NCI-H1048 (cell line): Measurements from ENCODE around the gene PCNX3.
A peak's percentile ranks its signal among the peaks of the same experiment; 100 is the strongest.

Experiments
- DNase-seq: peaks from one replicate; lab custom pipeline; 2025; lab: John Stamatoyannopoulos, UW

Gene PCNX3

GRCh38 chr11:65599216-65599954 is 16.2 kb upstream of the PCNX3 start:
- no peak for DNase-seq

- no peak for DNase-seq
Measured at GRCh38 chr11:65599955-65600246, 15.7 kb upstream of the PCNX3 start.

GRCh38 chr11:65604258-65604657 is 11.3 kb upstream of the PCNX3 start:
- no peak for DNase-seq

- peak; percentile 99 for DNase-seq
Measured at GRCh38 chr11:65606876-65607613, 8.5 kb upstream of the PCNX3 start.

- no peak for DNase-seq
Measured at GRCh38 chr11:65607614-65608426, 7.8 kb upstream of the PCNX3 start.

- DNase-seq = no peak
Measured at GRCh38 chr11:65609229-65609628, 6.3 kb upstream of the PCNX3 start.

GRCh38 chr11:65609665-65610064 is 5.9 kb upstream of the PCNX3 start:
- DNase-seq = no peak

GRCh38 chr11:65610404-65610803 is 5.2 kb upstream of the PCNX3 start:
- no peak for DNase-seq

- no peak for DNase-seq
Measured at GRCh38 chr11:65611028-65611757, 4.4 kb upstream of the PCNX3 start.

GRCh38 chr11:65611758-65612603 is 3.6 kb upstream of the PCNX3 start:
- no peak for DNase-seq

- DNase-seq = no peak
Measured at GRCh38 chr11:65612691-65613090, 2.9 kb upstream of the PCNX3 start.

GRCh38 chr11:65613091-65613928 is 2.3 kb upstream of the PCNX3 start:
- no peak for DNase-seq

GRCh38 chr11:65615950-65616574 is 486 bp downstream of the PCNX3 start:
- DNase-seq = no peak

- DNase-seq = no peak
Measured at GRCh38 chr11:65616575-65617001, 1.0 kb downstream of the PCNX3 start.

- DNase-seq = no peak
Measured at GRCh38 chr11:65617136-65617850, 1.7 kb downstream of the PCNX3 start.

GRCh38 chr11:65617990-65618751 is 2.6 kb downstream of the PCNX3 start:
- DNase-seq = no peak

- DNase-seq = no peak
Measured at GRCh38 chr11:65618763-65619162, 3.2 kb downstream of the PCNX3 start.

- DNase-seq = no peak
Measured at GRCh38 chr11:65619281-65619928, 3.8 kb downstream of the PCNX3 start.
